Upper lobe of left lung (tissue), 6 donors: ENCODE measurements around the gene BORCS6. TPM values are rescaled to one million over a fixed set of nuclear protein-coding genes. Genes with fewer than 3 reads are reported as not detected.

Experiments
- ATAC-seq, 2 donors: fragments of 200-7000 bp; cut with Tn5 transposase; one replicate each; pipeline ENCODE4 v1.9.1; 2022; ENCODE audit warnings: mild to moderate bottlenecking in 2 of 2, moderate library complexity in 2 of 2; ENCODE audit not compliant: low FRiP score in 2 of 2
- DNase-seq, 2 donors: peaks; one replicate each; pipeline ENCODE4 v3.0.0-alpha.2; 2019 to 2020
- H3K27ac ChIP-seq, 4 donors: fragments of 200-600 bp; sonication (generic); one replicate each; pipeline ENCODE4 v1.5.1; 2016 to 2019
- H3K27me3 ChIP-seq, 4 donors: fragments of 200-600 bp; sonication (generic); one replicate each; pipeline ENCODE4 v1.5.1; 2017 to 2019
- H3K36me3 ChIP-seq, 4 donors: fragments of 200-600 bp; sonication (generic); one replicate each; pipeline ENCODE4 v1.5.1; 2016 to 2019
- H3K4me1 ChIP-seq, 4 donors: fragments of 200-600 bp; sonication (generic); one replicate each; pipeline ENCODE4 v1.5.1; 2018 to 2019
- H3K4me3 ChIP-seq, 4 donors: fragments of 200-600 bp; sonication (generic); one replicate each; pipeline ENCODE4 v1.5.1; 2017 to 2019; ENCODE audit warnings: mild to moderate bottlenecking in 2 of 4, moderate library complexity in 1 of 4
- H3K9me3 ChIP-seq, 4 donors: fragments of 200-600 bp; sonication (generic); one replicate each; pipeline ENCODE4 v1.5.1; 2018 to 2019
- EP300 ChIP-seq, 4 donors: sonication (generic); formaldehyde crosslinking; IDR thresholded peaks; one replicate each; pipeline ENCODE4 v1.5.1; 2017; ENCODE audit warnings: antibody characterized with exemption in 4 of 4, control low read depth in 2 of 4
- POLR2A ChIP-seq, 4 donors: fragments of 450-650 bp; IDR thresholded peaks; one replicate each; pipeline ENCODE4 v1.5.1; 2016 to 2017; ENCODE audit warnings: antibody characterized with exemption in 4 of 4, mild to moderate bottlenecking in 2 of 4
- POLR2AphosphoS5 ChIP-seq, 2 donors: sonication (generic); formaldehyde crosslinking; IDR thresholded peaks; one replicate each; pipeline ENCODE4 v1.5.1; 2017; ENCODE audit warnings: antibody characterized with exemption in 2 of 2
- WGBS, 2 donors: methylation state at CpG; one replicate each; pipeline ENCODE4 v1.1.5; 2017 to 2018; 5-methylcytosine and 5-hydroxymethylcytosine counted together
- total RNA-seq, 6 donors: library from RNA; depleted of rRNA in 4 of 6; stranded (reverse); fragments of >200 nt in 4 of 6; gene quantifications; one replicate each; pipeline versions ENCODE4 v1.1.0 to v1.2.1, GENCODE V29; 2016 to 2021
- TF ChIP-seq, protein P1 (sequence below), 6 experiments: fragments of 450-650 bp in 4 of 6; fragments of 200-600 bp in 2 of 6; sonication (generic) in 2 of 6; IDR thresholded peaks; one replicate each; pipeline ENCODE4 v1.5.1; 2016 to 2019; ENCODE audit warnings: antibody characterized with exemption in 6 of 6
- donor health status: DM: no; HTN: no; CAD: no; lungs with moderate emphysema.
- donor health status: DM: no; HTN: yes; CAD: no; lungs with severe emphysema.

The BORCS6 gene
- total RNA-seq, 6 donors from 2014 or later = 7.3 to 12.5 (median 11.1) TPM

DNA sequence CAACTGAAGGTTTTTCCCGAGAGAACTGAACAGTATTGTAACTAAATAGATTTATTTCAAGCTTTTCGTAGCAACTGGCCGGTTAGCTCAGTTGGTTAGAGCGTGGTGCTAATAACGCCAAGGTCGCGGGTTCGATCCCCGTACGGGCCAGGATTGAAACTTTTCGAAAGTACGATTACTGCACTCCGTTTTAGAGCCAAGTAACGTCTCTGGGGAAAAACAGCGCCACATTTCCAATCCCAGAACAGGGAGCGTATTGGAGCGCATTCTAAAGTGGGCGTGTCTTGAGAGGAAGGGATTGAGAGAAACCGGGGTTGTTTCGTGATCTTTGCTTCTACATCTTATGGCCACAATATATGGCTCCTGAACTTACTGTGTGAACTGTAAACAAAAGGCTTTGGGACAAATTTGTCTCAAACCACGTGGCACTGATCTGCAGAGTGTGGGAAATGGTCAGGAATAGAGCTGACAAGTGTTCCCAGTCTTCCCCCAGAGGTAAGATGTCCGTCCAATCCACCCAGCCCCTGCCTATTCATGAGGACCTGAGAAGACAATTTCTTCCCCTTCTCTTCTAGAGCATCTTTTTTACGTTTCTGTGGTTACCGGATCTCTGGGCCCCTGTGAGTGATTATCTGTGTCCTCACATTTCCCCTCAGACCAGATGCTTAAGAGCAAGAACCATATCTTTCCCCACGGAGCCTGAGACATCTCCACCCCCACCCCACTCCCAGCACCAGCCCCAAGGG, 2.3 kb downstream of the BORCS6 start:
- TF ChIP-seq EP300 (IDR thresholded peaks at IDR 0.05) (peak in 1 of 4 donors; percentile 24), POLR2AphosphoS5 (IDR thresholded peaks at IDR 0.05) (peak in 1 of 2 donors; percentile 61), POLR2A (IDR thresholded peaks at IDR 0.05) (peak in 2 of 4 donors; percentile 47 to 67)
- TF ChIP-seq, protein P1, sequence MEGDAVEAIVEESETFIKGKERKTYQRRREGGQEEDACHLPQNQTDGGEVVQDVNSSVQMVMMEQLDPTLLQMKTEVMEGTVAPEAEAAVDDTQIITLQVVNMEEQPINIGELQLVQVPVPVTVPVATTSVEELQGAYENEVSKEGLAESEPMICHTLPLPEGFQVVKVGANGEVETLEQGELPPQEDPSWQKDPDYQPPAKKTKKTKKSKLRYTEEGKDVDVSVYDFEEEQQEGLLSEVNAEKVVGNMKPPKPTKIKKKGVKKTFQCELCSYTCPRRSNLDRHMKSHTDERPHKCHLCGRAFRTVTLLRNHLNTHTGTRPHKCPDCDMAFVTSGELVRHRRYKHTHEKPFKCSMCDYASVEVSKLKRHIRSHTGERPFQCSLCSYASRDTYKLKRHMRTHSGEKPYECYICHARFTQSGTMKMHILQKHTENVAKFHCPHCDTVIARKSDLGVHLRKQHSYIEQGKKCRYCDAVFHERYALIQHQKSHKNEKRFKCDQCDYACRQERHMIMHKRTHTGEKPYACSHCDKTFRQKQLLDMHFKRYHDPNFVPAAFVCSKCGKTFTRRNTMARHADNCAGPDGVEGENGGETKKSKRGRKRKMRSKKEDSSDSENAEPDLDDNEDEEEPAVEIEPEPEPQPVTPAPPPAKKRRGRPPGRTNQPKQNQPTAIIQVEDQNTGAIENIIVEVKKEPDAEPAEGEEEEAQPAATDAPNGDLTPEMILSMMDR (IDR thresholded peaks at IDR 0.05) = no peak
- Histone ChIP-seq H3K4me3 (peak overlapping the region in 3 of 4 donors; percentile 65 to 80 (median 66)), H3K4me1 (peaks cover 32 to 59% (median 42%) of the 10 kb centered on the region in 4 donors), H3K36me3 (no peaks in the 10 kb centered on the region), H3K9me3 (no peaks in the 10 kb centered on the region), H3K27me3 (no peaks in the 10 kb centered on the region), H3K27ac (peak overlapping the region; percentile 97 to 99 (median 98))
- peak in 1 of 2 donors; percentile 81 for DNase-seq
- peak; percentile 70 to 77 for ATAC-seq
- 1% methylated on average over 25 of the region's 25 CpGs for WGBS, 2 donors

DNA sequence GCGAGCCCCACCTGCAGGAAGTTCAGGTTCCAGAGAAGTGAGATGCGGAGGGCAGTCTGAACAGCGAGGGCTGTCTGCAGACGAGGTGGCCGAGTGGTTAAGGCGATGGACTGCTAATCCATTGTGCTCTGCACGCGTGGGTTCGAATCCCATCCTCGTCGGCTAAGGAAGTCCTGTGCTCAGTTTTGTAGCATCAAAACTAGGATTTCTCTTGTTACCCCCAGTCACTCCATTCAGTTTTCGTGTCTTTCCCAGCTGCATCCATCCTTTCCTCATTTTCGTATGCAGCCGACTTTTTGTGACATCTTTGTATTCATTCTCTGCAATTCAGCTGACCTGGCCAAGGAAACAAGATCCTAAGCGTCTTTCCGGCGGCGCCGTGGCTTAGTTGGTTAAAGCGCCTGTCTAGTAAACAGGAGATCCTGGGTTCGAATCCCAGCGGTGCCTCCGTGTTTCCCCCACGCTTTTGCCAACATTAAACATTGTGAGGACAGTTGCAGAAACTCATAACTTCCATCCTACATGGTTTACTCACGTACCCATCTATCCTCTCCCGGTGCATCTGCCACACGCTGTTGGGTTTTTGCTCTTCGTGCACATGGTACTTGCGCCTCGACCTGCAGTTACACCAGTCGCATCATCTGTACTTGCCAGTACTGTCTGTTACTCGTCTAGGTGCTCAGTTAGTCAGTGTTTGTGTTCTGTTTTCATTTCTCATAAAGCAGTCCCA, 3.0 kb downstream of the BORCS6 start:
- Histone ChIP-seq H3K4me3 (peak overlapping the region; percentile 53 to 80 (median 69)), H3K4me1 (peaks cover 29 to 53% (median 37%) of the 10 kb centered on the region in 4 donors), H3K27me3 (no peaks in the 10 kb centered on the region), H3K9me3 (no peaks in the 10 kb centered on the region), H3K27ac (peak overlapping the region; percentile 97 to 99 (median 98)), H3K36me3 (no peaks in the 10 kb centered on the region)
- WGBS, 2 donors = 1 to 2% methylated on average over 28 to 32 of the region's 32 CpGs
- DNase-seq = peak in 1 of 2 donors; percentile 96
- ATAC-seq = peak; percentile 77 to 83
- TF ChIP-seq POLR2AphosphoS5 (IDR thresholded peaks at IDR 0.05) (peak in 1 of 2 donors; percentile 2), EP300 (IDR thresholded peaks at IDR 0.05) (no peak), POLR2A (IDR thresholded peaks at IDR 0.05) (no peak)
- TF ChIP-seq, protein P1 (IDR thresholded peaks at IDR 0.05) = peak in 2 of 6 experiments; percentile 28 to 47

DNA sequence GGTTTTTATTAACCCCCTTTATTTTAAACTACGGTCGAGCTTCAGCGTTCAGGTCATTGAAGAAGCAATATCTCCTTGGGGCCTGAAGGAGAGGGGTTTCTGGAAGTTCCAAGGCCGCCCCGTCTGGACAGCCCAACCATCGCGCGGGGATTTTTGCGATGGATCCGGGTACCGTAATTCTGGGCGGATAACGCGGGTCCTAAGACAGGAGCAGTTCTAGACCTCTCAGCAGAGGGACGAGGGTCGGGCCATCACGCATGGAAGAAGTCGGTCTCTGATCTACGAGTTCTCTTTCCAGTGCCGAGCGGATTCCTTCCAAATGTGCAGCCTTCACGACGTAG, 3.6 kb downstream of the BORCS6 start:
- no peaks in the 10 kb centered on the region for H3K27me3 ChIP-seq
- TF ChIP-seq POLR2AphosphoS5 (IDR thresholded peaks at IDR 0.05) (no peak), POLR2A (IDR thresholded peaks at IDR 0.05) (peak in 2 of 4 donors; percentile 3 to 4)
- TF ChIP-seq, protein P1 (IDR thresholded peaks at IDR 0.05) = peak in 1 of 6 experiments; percentile 59
- no peaks in the 10 kb centered on the region for H3K9me3 ChIP-seq
- DNase-seq (no peak), ATAC-seq (no peak)
- peak overlapping the region; percentile 97 to 99 (median 98) for H3K27ac ChIP-seq
- peak overlapping the region; percentile 53 to 80 (median 69) for H3K4me3 ChIP-seq
- WGBS, 2 donors = 0 to 1% methylated on average over 3 to 23 of the region's 23 CpGs
- no peaks in the 10 kb centered on the region for H3K36me3 ChIP-seq
- peaks cover 24 to 47% (median 31%) of the 10 kb centered on the region in 4 donors for H3K4me1 ChIP-seq

DNA sequence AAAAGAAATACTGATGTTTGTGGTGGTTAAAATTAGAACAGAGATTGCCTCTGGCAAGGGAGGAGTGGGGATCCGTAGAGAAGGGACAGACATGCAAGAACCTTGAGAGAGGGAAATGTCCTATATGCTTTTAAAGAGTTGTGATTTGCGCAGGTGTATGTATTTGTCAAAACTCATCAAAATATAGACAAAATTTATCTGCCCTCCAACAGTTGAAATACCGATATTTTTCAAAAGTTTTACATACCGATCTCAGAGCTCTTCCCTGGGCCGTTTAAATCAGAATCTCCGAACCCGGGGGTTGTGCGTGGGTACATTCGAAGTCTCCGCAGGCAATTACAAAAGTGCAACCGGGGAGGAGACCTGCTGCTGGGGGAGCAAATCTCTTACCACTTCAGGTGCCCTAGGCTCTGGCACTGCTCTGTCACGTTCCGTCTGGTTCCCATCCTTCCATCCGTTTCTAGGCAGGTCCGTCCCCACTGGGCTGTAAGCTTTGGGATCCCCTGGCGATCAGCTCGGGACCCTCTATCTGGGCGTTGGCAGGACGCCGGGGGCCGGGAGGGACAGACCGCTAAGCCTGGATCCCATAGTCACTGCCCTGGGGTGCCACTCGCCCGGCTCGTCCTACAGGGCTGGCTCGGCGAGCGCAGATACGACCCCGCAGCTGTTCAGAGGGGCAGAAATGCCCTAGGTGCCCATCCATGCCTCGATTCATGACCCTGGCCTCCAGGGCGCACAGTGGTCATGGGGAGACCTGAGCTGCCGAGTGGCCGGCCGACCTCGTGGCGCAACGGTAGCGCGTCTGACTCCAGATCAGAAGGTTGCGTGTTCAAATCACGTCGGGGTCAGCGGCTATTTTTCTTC, 4.2 kb downstream of the BORCS6 start:
- H3K27ac ChIP-seq = peak overlapping the region; percentile 97 to 99 (median 98)
- H3K4me3 ChIP-seq = peak overlapping the region; percentile 53 to 80 (median 69)
- TF ChIP-seq EP300 (IDR thresholded peaks at IDR 0.05) (no peak), POLR2A (IDR thresholded peaks at IDR 0.05) (peak in 2 of 4 donors; percentile 70 to 73), POLR2AphosphoS5 (IDR thresholded peaks at IDR 0.05) (peak in 1 of 2 donors; percentile 68)
- TF ChIP-seq, protein P1 (IDR thresholded peaks at IDR 0.05) = no peak
- H3K4me1 ChIP-seq = peaks cover 20 to 41% (median 26%) of the 10 kb centered on the region in 4 donors
- ATAC-seq = peak; percentile 62 to 63
- H3K27me3 ChIP-seq = no peaks in the 10 kb centered on the region
- H3K9me3 ChIP-seq = no peaks in the 10 kb centered on the region
- WGBS, 2 donors = 1% methylated on average over 24 to 44 of the region's 44 CpGs
- H3K36me3 ChIP-seq = no peaks in the 10 kb centered on the region
- DNase-seq = peak; percentile 94 to 99
